Thyroid gland (tissue), 4 donors: ENCODE results near the gene SLC30A2. TPM values are rescaled to one million over a fixed set of nuclear protein-coding genes. Genes with fewer than 3 reads are reported as not detected.

Experiments used
- DNase-seq, 2 donors: peaks; one replicate each; pipeline ENCODE4 v3.0.0-alpha.2; 2019
- H3K27ac ChIP-seq, 3 donors: fragments of 200-600 bp; sonication (generic); 1 replicate in 2 of 3; 2 replicates in 1 of 3; pipeline ENCODE4 v1.5.1; 2016 to 2019; ENCODE audit warnings: mild to moderate bottlenecking in 1 of 3, moderate library complexity in 1 of 3
- H3K27me3 ChIP-seq: fragments of 200-600 bp; sonication (generic); one replicate; pipeline ENCODE4 v1.5.1; 2019
- H3K36me3 ChIP-seq, 2 donors: fragments of 200-600 bp; sonication (generic); one replicate each; pipeline ENCODE4 v1.5.1; 2016 to 2019
- H3K4me1 ChIP-seq, 2 donors: fragments of 200-600 bp; sonication (generic); one replicate each; pipeline ENCODE4 v1.5.1; 2017 to 2019
- H3K4me3 ChIP-seq, 3 donors: fragments of 200-600 bp; sonication (generic); replicated peaks in 1 of 3; 1 replicate in 2 of 3; 2 replicates in 1 of 3; pipeline ENCODE4 v1.5.1; 2016; ENCODE audit warnings: mild to moderate bottlenecking in 1 of 3
- H3K9me3 ChIP-seq: fragments of 200-600 bp; sonication (generic); one replicate; pipeline ENCODE4 v1.5.1; 2017
- CTCF ChIP-seq, 6 experiments: fragments of 200-600 bp in 3 of 6; fragments of 450-650 bp in 3 of 6; sonication (generic) in 3 of 6; IDR thresholded peaks; one replicate each; pipeline ENCODE4 v1.5.1; 2016 to 2019; ENCODE audit warnings: antibody characterized with exemption in 6 of 6, mild to moderate bottlenecking in 2 of 6, inconsistent platforms in 1 of 6, moderate library complexity in 1 of 6
- POLR2A ChIP-seq, 2 donors: fragments of 450-650 bp; IDR thresholded peaks; one replicate each; pipeline ENCODE4 v1.6.1; 2017; ENCODE audit warnings: antibody characterized with exemption in 2 of 2, mild to moderate bottlenecking in 2 of 2, moderate library complexity in 1 of 2
- WGBS, 2 donors: methylation state at CpG; one replicate each; pipeline ENCODE4 v1.1.5; 2017; 5-methylcytosine and 5-hydroxymethylcytosine counted together
- intact Hi-C: fragments of 100-400 bp; cut with DNase I; formaldehyde crosslinking; loops from one replicate; pipeline ENCODE4 v1.15.1; 2023
- total RNA-seq, 4 donors: library from RNA; depleted of rRNA; stranded (reverse); fragments of >200 nt; gene quantifications; one replicate each; pipeline ENCODE4 v1.2.3, GENCODE V29; 2016

SLC30A2 gene
- total RNA-seq, 4 donors from 2014 or later: 12.5 to 55.9 (median 43.4) TPM

- WGBS, 2 donors: 91 to 93% methylated on average over 9 to 12 of the region's 12 CpGs
- Histone ChIP-seq H3K4me1 (peaks cover 26 to 38% of the 10 kb centered on the region in 2 donors), H3K4me3 (no peak overlapping the region), H3K36me3 (no peaks in the 10 kb centered on the region), H3K9me3 (no peaks in the 10 kb centered on the region), H3K27me3 (no peaks in the 10 kb centered on the region), H3K27ac (peak overlapping the region in 2 of 3 donors; percentile 22 to 74)
- DNase-seq: no peak
- TF ChIP-seq POLR2A (IDR thresholded peaks at IDR 0.05) (no peak), CTCF (IDR thresholded peaks at IDR 0.05) (no peak)
- intact Hi-C loops: loop anchor here (10.0 kb wide), 2 partner anchors 72 to 112 kb away; no protein-coding TSS in a partner anchor
Observed at GRCh38 chr1:26032656-26033357, 13.1 kb downstream of the SLC30A2 start.

GRCh38 chr1:26031611-26032220 lies 14.2 kb downstream of the SLC30A2 start:
- intact Hi-C loops: loop anchor here (10.0 kb wide), 2 partner anchors 73 to 113 kb away; no protein-coding TSS in a partner anchor
- TF ChIP-seq POLR2A (IDR thresholded peaks at IDR 0.05): no peak
- no peak for TF ChIP-seq CTCF (IDR thresholded peaks at IDR 0.05)
- 37% methylated on average over 3 of the region's 3 CpGs for WGBS, 2 donors
- Histone ChIP-seq H3K9me3 (no peaks in the 10 kb centered on the region), H3K27ac (peak overlapping the region; percentile 35 to 74 (median 68)), H3K4me3 (no peak overlapping the region), H3K4me1 (peaks cover 25 to 35% of the 10 kb centered on the region in 2 donors), H3K36me3 (no peaks in the 10 kb centered on the region), H3K27me3 (no peaks in the 10 kb centered on the region)
- peak; percentile 60 to 64 for DNase-seq

GRCh38 chr1:26031196-26031595 lies 14.7 kb downstream of the SLC30A2 start:
- H3K27ac ChIP-seq: peak overlapping the region; percentile 35 to 74 (median 68)
- no peaks in the 10 kb centered on the region for H3K9me3 ChIP-seq
- no peaks in the 10 kb centered on the region for H3K27me3 ChIP-seq
- H3K4me1 ChIP-seq: peaks cover 20 to 31% of the 10 kb centered on the region in 2 donors
- intact Hi-C loops: loop anchor here (10.0 kb wide), 2 partner anchors 74 to 114 kb away; no protein-coding TSS in a partner anchor
- 70 to 80% methylated on average over 4 of the region's 4 CpGs for WGBS, 2 donors
- no peak overlapping the region for H3K4me3 ChIP-seq
- TF ChIP-seq CTCF (IDR thresholded peaks at IDR 0.05): no peak
- TF ChIP-seq POLR2A (IDR thresholded peaks at IDR 0.05): no peak
- H3K36me3 ChIP-seq: no peaks in the 10 kb centered on the region
- DNase-seq: no peak

GRCh38 chr1:26029864-26030481 lies 15.9 kb downstream of the SLC30A2 start:
- H3K9me3 ChIP-seq: no peaks in the 10 kb centered on the region
- no peak for TF ChIP-seq POLR2A (IDR thresholded peaks at IDR 0.05)
- no peak for TF ChIP-seq CTCF (IDR thresholded peaks at IDR 0.05)
- no peak overlapping the region for H3K27ac ChIP-seq
- H3K27me3 ChIP-seq: no peaks in the 10 kb centered on the region
- DNase-seq: no peak
- H3K36me3 ChIP-seq: no peaks in the 10 kb centered on the region
- no peak overlapping the region for H3K4me3 ChIP-seq
- H3K4me1 ChIP-seq: peaks cover 15 to 27% of the 10 kb centered on the region in 2 donors
- intact Hi-C loops: loop anchor here (10.0 kb wide), 2 partner anchors 75 to 115 kb away; no protein-coding TSS in a partner anchor
- WGBS, 2 donors: 71 to 74% methylated on average over 7 of the region's 7 CpGs
